Lower leg skin (tissue), 3 donors: ENCODE measurements around the gene TTC39C.

Experiments used
- CTCF ChIP-seq, 3 donors: fragments of 450-650 bp; IDR thresholded peaks; one replicate each; pipeline ENCODE4 v1.5.1; 2016; ENCODE audit warnings: antibody characterized with exemption in 3 of 3, mild to moderate bottlenecking in 3 of 3, moderate library complexity in 2 of 3
- POLR2A ChIP-seq, 2 donors: fragments of 450-650 bp; IDR thresholded peaks; one replicate each; pipeline ENCODE4 v1.6.1; 2016 to 2017; ENCODE audit warnings: antibody characterized with exemption in 2 of 2, mild to moderate bottlenecking in 1 of 2, moderate library complexity in 1 of 2

DNA sequence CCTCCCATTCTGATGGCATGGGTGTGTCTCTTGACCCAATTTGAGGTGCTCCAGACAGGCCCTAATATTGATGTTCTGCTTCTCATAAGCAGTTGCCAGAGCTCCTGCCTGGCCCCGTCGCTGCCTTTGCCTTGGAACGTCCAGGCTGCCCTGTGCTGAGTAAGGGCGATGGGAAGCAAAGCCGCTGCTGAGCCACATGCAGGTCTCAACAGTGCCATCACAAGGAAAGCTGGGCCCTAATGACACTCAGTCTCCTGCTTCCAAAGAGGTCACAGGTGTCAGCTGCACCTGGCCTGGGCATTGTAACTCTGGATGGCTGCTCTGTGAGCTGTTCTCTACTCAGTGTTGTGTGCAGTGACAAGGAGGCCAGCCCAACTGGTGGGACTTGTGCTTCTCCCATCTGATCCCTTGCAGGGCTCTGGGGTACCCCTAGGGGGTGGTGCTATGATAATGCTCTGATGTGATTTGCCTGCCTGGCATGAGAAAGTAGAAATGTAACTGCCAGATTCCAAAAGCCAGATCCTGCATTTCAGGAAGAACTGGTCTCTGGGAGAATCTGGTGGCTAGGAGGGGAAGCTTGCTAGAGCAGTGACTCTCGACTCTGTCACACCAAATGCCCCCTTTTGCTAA, 8.7 kb downstream of the TTC39C start:
- TF ChIP-seq POLR2A (IDR thresholded peaks at IDR 0.05) = no peak
- TF ChIP-seq CTCF (IDR thresholded peaks at IDR 0.05) = no peak
